GM03348 (cell line): ENCODE measurements around the gene ULK1.

ENCODE experiments used
- DNase-seq: peaks from one replicate; pipeline ENCODE4 v3.0.0; 2012; ENCODE audit warnings: low spot score

ULK1 gene

GRCh38 chr12:131920157-131920508, 25.7 kb downstream of the ULK1 start:
- no peak for DNase-seq

- no peak for DNase-seq
These were observed 26.7 kb downstream of the ULK1 start for GRCh38 chr12:131920902-131921840.

- DNase-seq: no peak
These were observed 27.7 kb downstream of the ULK1 start for GRCh38 chr12:131921866-131922769.

GRCh38 chr12:131922772-131923171, 28.4 kb downstream of the ULK1 start:
- no peak for DNase-seq

- DNase-seq: no peak
These were observed 28.8 kb downstream of the ULK1 start for GRCh38 chr12:131923260-131923659.

DNA sequence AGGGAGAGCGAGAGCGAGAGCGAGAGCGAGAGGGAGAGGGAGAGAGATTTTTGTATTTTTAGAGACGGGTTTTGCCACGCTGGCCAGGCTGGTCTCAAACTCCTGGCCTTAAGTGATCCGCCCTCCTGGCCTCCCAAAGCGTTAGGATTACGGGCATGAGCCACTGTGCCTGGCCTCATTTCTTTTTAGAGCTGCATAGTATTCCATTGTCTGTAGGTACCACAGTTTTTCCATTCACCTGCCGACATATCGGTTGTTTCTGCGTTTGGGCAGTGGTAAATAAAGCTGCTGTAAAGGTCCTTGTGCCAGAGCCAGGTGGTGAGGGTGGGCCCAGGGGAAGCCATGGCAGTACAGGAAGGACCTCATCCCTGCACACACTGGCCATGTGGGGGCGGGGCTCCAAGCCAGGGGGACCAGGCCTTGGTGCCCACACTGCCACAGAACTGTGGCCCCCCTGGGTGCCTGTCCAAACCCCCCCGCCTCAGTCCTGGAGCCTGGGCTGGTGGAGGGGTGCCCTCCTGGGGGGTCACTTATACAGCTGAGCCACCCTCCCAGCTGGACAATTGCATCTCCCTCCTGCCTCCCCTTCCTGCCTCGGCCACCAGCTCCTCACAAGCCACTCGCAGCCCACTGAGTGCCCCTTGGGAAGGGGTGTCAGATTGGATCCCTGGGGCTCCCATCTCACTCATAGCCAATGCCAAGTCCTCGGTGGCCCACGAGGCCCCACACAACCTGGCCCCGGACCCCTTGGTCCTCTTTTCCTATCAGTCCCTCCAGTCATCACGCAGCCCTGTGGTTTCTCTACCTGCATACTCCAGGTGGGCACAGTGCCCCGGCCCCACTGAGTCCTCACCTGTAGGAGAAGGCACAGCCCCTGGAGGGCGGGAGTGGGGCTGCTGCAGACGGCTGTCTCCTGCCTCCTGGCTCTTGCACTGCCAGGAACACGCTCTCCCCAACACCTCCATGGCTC, 33.0 kb downstream of the ULK1 start:
- no peak for DNase-seq

- no peak for DNase-seq
These were observed 33.8 kb downstream of the ULK1 start for GRCh38 chr12:131928080-131928710.

GRCh38 chr12:131928711-131929580, 34.5 kb downstream of the ULK1 start, which contains the start of gene PUS1:
TSS of gene PUS1 (plus strand) at chr12:131929276. CDS start at chr12:131929723, 447 bp downstream.
- peak; percentile 100 for DNase-seq

- peak; percentile 46 for DNase-seq
These were observed 35.4 kb downstream of the ULK1 start for GRCh38 chr12:131929581-131930456.

DNA sequence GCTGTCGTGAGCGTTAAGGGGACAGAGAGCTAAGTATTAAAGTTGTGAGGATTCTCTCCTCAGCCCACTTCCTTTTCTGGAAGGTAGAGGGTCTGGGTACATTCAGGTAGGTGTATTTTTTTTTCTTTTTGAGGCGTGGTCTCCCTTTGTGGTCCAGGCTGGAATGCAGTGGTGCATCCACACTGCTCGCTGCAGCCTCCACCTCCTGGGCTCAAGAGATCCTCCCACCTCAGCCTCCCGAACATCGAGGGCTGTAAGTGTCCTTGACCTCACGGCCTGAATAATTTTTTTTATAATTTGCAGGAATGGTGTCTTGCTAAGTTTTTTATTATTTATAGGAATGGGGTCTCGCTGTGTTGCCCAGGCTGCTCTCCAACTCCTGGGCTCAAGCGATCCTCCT, 36.1 kb downstream of the ULK1 start:
- no peak for DNase-seq

GRCh38 chr12:131933387-131933786, 39.0 kb downstream of the ULK1 start:
- DNase-seq: no peak

DNA sequence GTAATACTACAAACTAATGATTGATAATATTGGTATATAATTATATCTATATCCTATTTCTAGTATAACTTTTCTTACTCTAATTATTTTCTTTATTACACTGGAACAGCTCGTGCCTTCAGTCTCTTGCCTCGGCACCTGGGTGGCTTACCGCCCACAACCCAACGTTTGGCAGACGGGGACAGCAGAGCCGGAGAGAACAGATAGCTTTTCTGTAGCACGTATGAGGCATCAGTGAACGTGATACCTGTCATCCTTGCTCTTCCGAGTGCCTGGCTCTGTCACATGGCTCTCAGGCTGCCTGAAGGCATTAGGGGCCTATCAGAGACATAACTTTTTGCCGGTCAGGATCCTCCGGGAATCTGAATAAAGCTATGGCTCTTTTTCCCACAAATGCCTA, 40.1 kb downstream of the ULK1 start:
- DNase-seq: no peak

- no peak for DNase-seq
These were observed 43.7 kb downstream of the ULK1 start for GRCh38 chr12:131938082-131938481.

DNA sequence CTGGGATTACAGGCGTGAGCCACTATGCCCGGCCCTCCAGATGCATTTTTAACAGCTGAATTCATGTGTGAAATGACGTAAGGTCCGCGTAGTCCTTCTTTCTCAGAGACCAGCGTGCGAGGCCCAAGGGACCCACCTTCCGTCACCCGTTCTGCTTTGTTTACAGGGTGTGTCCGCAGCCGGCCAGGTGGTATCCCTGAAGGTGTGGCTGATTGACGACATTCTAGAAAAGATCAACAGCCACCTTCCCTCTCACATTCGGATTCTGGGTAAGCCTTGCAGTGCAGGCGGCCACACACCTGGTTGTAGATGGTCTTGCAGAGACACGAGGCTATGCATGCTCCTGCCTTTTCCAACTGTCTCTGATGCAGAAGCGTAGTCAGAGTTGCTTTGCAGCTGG, 44.6 kb downstream of the ULK1 start:
- no peak for DNase-seq

DNA sequence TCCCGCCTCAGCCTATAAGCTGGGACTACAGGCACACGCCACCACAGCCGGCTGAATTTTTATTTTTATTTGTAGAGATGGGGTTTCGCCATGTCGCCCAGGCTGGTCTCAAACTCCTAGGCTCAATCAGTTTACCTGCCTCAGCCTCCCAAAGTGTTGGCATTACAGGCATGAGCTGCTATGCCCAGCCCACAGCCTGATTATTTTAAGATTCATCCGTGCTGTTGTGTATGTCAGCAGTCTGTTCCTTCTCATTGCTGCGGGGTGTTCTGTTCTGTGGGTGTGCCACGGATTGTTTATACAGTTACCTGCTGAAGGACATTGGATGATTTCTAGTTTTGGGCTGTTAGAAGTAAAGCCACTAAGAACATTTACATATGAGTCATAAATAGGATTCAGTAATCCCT, 45.7 kb downstream of the ULK1 start:
- no peak for DNase-seq

DNA sequence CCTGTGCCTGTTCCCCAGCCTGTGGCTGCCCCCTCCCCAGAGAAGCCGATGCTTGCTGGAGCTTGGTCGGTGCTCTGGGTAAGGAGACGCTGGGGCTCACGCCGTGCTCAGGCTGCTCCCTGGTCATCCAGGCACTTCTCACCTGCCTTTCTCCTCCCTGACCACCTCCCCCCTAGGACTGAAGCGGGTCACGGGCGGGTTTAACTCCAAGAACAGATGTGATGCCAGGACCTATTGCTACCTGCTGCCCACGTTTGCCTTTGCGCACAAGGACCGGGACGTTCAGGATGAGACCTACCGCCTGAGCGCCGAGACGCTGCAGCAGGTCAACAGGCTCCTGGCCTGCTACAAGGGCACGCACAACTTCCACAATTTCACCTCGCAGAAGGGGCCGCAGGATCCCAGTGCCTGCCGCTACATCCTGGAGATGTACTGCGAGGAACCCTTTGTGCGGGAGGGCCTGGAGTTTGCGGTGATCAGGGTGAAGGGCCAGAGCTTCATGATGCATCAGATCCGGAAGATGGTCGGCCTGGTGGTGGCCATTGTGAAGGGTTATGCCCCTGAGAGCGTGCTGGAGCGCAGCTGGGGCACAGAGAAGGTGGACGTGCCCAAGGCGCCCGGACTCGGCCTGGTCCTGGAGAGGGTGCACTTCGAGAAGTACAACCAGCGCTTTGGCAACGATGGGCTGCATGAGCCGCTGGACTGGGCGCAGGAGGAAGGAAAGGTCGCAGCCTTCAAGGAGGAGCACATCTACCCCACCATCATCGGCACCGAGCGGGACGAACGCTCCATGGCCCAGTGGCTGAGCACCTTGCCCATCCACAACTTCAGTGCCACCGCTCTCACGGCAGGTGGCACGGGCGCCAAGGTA, 46.9 kb downstream of the ULK1 start:
- no peak for DNase-seq

- no peak for DNase-seq
These were observed 47.5 kb downstream of the ULK1 start for GRCh38 chr12:131941987-131942341.

GRCh38 chr12:131942671-131943070, 48.2 kb downstream of the ULK1 start:
- no peak for DNase-seq
